Activated CD4-positive, CD25-positive, alpha-beta regulatory T cell treated with anti-CD3 and anti-CD28 coated beads, Interleukin-2, amount 50 U/mL, for 72 hours (primary cell): Measurements from ENCODE around the gene HVCN1.
"Not testable (repeated sequence)": the region's sequence is repeated elsewhere in the genome, so short reads cannot be mapped to it uniquely, and the experiment has no call there.

Source experiments
- DNase-seq: peaks from one replicate; pipeline ENCODE4 v3.0.0; 2021

HVCN1 gene

GRCh38 chr12:110661337-110661972 is 27.5 kb downstream of the HVCN1 start:
- DNase-seq, result peak; percentile 42

DNA sequence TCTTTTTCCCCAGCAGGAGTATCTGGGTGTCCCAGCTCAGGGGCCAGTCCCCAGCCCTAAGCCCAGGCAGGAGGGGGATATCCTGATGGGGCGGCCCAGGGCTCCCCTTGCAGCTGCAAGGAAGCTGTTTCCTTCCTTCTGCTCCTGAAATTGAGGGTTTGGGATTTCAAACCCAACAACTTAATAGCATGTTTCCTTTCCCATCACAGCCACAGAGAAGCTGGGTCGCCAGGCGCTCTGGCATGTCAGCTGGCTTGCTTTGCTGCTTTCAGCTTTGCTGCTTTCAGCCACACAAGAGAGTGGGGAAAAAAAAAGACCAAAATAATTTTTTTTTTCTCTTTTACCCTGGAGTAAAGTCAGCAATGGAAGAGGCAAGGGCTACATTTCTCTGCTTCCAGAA is 30.0 kb downstream of the HVCN1 start:
- no peak for DNase-seq

GRCh38 chr12:110658242-110658641 is 30.7 kb downstream of the HVCN1 start:
- DNase-seq, result no peak

GRCh38 chr12:110657747-110658146 is 31.2 kb downstream of the HVCN1 start:
- no peak for DNase-seq

DNA sequence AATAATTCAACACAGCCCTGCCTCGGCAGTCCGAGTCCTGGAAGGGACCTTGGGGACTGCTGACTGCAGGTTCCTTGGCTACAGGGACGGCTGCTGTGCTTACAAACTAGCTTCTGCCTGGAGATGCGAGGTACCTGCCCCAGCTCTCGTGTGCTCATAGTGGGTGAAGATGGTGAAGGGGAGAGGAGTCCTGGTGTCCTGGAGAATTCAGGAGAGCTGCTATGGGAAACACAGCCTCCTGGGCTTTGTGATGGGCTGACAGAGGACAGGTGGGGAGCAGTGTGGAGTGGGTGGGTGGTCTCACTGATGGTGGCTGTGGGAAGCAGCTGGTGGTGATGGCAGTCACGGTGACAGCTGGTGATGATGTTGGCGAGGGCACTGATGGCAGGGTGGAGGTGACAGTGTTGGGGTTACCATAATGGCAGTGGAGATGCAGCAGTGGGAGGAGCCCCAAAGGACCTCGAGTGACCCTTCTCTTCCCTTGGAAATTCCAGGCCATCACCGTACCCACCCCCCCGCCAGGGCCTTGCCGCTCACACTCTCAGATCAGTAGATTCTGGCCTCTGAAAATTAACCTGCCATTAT is 32.8 kb downstream of the HVCN1 start:
- DNase-seq, result no peak

DNA sequence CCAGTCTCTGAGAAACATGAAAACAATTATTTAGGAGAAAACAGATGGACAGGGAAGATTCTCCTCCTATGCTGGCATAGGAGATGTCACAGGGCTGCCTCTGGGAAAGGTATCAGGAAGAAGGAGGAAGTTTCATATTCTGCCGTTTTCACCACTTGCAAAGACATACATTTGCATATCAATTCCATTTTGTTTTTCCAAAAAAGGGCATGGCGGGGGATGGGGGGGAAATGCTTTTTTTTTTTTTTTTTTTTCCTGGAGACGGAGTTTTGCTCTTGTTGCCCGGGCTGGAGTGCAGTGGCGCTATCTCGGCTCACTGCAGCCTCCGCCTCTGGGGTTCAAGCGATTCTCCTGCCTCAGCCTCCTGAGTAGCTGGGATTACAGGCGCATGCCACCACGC is 34.7 kb downstream of the HVCN1 start:
- not testable (repeated sequence) for DNase-seq

DNA sequence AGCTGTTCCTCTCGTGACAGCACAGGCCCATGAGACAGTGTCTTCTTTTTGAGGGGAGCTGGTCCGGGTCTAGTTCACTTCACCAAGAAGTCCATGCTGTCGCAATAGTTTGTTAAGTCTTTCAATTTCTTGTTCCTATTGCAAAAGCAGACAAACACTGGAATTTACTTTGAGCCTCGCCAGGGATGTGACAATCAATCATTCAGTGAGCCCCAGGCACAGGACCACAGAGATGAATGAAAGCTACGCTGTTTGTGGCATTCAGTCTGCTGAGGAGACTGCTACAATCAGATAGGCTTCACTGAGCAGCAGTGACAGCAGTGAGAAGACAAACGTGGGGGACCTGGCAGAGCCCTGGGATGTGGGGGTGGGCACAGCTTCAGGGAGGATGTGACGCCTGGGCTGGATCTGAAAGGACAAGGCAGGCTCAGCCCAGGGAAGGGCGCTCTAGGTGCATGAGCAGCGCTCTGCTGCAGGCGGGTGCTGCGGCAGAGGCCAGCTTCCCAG is 39.5 kb downstream of the HVCN1 start:
- DNase-seq, result no peak

- DNase-seq, result no peak
Measured at GRCh38 chr12:110647631-110648040, 41.3 kb downstream of the HVCN1 start.

- DNase-seq, result no peak
Measured at GRCh38 chr12:110641521-110641920, 47.4 kb downstream of the HVCN1 start.

GRCh38 chr12:110640275-110641025 is 48.5 kb downstream of the HVCN1 start:
- DNase-seq, result no peak

DNA sequence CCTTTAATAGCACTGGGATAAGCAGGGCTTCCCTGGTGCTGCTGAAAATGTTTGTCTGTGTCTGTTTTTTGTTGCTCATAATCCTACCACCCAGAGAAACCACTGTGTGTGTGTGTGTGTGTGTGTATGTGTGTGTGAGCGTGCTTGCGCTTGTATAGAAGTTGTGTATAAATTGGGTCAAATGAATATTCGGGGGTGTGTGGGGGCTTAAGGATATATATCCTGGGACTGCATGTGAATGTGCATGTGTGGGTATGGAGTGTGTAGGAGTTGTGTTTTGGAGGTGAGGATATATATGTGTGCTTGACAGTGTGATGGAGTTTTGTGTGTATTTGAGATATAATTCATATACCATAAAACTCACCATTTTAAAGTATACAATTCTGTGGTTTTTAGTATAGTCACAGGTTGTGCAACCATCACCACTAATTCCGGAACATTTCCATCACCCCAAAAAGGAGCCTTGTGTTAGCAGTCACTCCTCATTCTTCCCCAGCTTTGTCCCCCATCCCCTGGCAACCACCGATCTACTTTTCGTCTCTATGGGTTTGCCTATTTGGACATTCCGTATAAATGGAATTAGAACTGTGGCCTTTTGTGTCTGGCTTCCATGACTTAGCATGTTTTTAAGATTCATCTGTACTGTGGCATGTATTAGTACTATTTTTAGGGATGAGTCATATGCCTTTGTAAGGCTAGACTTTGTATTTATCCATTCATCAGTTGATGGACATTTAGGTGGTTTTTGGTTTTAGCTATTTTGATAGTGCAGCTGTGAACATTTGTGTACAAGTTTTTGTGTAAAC is 49.4 kb downstream of the HVCN1 start:
- DNase-seq, result no peak

DNA sequence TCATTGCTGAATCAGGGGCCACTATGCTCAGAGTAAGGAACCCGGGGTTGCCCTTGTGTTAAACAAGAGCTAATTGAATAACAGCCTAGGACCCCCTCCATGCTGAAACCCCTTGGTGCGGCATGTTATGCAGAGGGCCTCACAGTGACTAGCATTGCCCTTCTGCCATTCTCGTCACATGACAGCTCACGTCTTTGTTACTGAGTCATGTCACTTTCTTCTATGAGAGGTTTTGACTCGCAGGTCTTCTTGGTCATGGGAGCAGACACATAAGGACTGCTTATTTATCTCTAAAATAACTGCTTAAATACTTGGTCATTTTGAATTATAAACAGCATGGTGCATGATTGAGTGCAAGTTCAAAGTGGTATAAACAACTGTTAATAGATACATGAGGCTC is 50.1 kb downstream of the HVCN1 start:
- no peak for DNase-seq

- DNase-seq, result no peak
Measured at GRCh38 chr12:110637869-110638441, 51.0 kb downstream of the HVCN1 start.

GRCh38 chr12:110636516-110636915 is 52.4 kb downstream of the HVCN1 start:
- no peak for DNase-seq

GRCh38 chr12:110635055-110635454 is 53.9 kb downstream of the HVCN1 start:
- no peak for DNase-seq

DNA sequence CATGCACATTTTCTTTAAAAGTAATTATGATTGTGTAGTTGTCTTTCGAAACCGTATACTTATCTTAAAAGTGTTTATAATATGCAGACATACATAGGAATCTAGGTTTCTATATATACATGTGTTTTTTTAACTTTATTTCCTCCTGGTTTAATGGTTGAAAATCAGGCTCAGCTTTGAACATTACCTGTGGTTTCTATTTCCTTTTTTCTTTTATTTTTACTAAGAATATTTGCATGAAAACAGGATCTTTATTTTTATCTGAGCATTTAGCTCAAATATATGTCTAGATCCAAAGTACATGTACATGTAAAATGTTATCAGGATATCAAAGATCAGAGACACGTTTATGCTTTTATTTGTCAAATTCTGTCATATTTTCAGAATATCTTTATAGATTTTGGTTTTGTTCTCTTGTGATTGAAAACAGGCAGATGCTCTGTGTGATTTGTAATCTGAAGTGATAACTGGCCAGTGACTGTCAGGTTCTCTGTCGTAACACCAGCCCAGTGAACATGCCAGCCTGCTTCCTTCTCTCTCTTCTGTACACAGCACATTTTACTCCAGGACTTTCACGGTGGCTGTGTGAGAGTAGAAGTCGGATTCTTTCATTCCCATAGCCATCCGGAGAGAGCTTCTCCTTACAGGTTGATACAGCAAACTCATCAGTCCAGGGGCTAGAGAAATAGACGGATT is 61.3 kb downstream of the HVCN1 start:
- DNase-seq, result no peak

DNA sequence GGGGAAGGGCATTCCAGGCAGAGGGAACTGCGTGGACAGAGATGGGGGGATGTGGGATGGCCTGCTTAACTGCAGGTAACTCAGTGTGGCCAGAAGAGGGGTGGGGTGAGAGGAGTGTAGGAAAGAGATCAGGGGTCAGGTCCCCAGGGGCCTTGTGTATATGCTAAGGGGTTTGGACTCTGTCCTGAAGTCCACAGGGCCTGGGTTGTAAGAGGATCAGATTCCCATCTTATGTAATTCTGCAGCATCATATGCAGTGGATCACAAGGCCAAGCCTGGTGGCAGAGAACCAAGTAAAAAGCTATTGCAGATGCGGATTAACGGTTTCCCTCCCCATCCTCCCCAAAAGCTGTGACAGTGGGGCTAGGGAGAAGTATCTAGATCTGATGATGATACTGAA is 66.3 kb downstream of the HVCN1 start:
- no peak for DNase-seq

DNA sequence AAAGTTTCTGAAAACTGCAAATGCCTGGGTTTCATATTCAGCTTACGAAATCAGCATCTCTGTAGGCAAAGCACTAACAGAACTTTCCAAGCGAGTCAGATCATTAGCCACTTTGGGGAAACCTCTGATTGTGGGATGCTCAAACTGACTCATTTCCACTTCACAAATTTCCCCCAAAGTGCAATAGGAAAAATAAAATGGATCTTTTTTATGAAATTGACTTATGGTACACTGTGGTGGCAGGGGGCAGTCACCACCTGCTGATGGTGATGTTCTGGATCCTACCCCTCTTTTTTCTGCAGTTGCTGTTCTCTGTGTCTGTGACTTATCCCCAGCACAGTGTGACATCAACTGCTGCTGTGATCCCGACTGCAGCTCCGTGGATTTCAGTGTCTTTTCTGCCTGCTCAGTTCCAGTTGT is 69.4 kb downstream of the HVCN1 start:
- no peak for DNase-seq

GRCh38 chr12:110616471-110617115 is 72.3 kb downstream of the HVCN1 start:
- DNase-seq, result no peak

DNA sequence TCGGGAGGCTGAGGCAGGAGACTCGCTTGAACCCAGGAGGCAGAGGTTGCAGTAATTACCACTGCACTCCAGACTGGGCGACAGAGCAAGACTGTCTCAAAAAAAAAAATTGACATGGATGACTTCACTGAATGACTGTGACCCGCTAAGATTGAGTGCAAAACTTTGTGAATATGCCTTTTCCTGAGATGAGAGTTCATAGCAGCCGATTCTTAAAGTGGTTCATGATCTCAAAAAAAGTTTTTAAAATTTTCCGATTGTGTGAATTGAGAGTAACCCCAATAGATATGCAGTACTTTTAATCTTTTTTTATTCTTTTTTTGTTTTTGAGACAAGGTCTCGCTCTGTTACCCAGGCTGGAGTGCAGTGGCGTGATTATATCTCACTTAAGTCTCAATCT is 73.7 kb downstream of the HVCN1 start:
- DNase-seq, result no peak
